IMR-90 (cell line): Measurements from ENCODE around the gene CNNM2. TPM values are rescaled to one million over a fixed set of nuclear protein-coding genes. Genes with fewer than 3 reads are reported as not detected.

Source experiments
- ATAC-seq: fragments of 200-7000 bp; cut with Tn5 transposase; 2 replicates; pipeline ENCODE4 v1.9.1; 2020; ENCODE audit warnings: low read depth, mild to moderate bottlenecking, moderate library complexity
- BruUV-seq: library from RNA; stranded (reverse); fragments of 400-500 nt; replicated peaks from 2 replicates; lab custom pipeline; 2021; lab: Mats Ljungman, UMichigan
- CTCF ChIA-PET: fragments of 300-600 bp; formaldehyde crosslinking; extraction: SDS; loops from one replicate; lab custom pipeline; 2021; ENCODE audit warnings: antibody characterized with exemption; lab: Yijun Ruan, JAX
- POLR2A ChIA-PET: fragments of 300-600 bp; sonication (Branson Sonifier 250); formaldehyde crosslinking; loops from one replicate; lab custom pipeline; 2022; ENCODE audit warnings: antibody characterized with exemption; ENCODE audit not compliant: unreplicated experiment; lab: Charles Lee
- DNase-seq: peaks from one replicate; pipeline ENCODE4 v3.0.0; 2013
- H2AFZ ChIP-seq: replicated peaks from 2 replicates; pipeline ENCODE3; 2013; ENCODE audit warnings: low read length, mild to moderate bottlenecking; ENCODE audit not compliant: poor library complexity
- H2AK5ac ChIP-seq: 2 replicates; pipeline ENCODE4 v1.6.1; 2013; ENCODE audit warnings: low read depth, low read length, inconsistent platforms
- H2AK9ac ChIP-seq: replicated peaks from 2 replicates; pipeline ENCODE3; 2013; ENCODE audit warnings: mild to moderate bottlenecking, low read depth, low read length, moderate library complexity; ENCODE audit not compliant: poor library complexity
- H2BK120ac ChIP-seq: 2 replicates; pipeline ENCODE4 v1.6.1; 2013; ENCODE audit warnings: low read depth, low read length, inconsistent platforms
- H2BK15ac ChIP-seq: 3 replicates; pipeline ENCODE4 v1.6.1; 2013; ENCODE audit warnings: low read depth, low read length, inconsistent platforms
- H2BK20ac ChIP-seq: 2 replicates; pipeline ENCODE4 v1.6.1; 2013; ENCODE audit warnings: low read depth, mild to moderate bottlenecking, inconsistent platforms, low read length, moderate library complexity
- H2BK5ac ChIP-seq: 2 replicates; pipeline ENCODE4 v1.6.1; 2013; ENCODE audit warnings: mild to moderate bottlenecking, low read depth, low read length, inconsistent platforms; ENCODE audit not compliant: poor library complexity, severe bottlenecking
- H3K14ac ChIP-seq: replicated peaks from 2 replicates; pipeline ENCODE4 v1.6.1; 2013; ENCODE audit warnings: low read depth, low read length, inconsistent platforms
- H3K18ac ChIP-seq: 2 replicates; pipeline ENCODE4 v1.6.1; 2013; ENCODE audit warnings: low read depth, low read length, control low read depth
- H3K23ac ChIP-seq: 2 replicates; pipeline ENCODE4 v1.6.1; 2013; ENCODE audit warnings: low read depth, low read length, inconsistent platforms
- H3K27ac ChIP-seq: 2 replicates; pipeline ENCODE4 v1.5.1; 2013; ENCODE audit warnings: mild to moderate bottlenecking, control low read depth, low read length; ENCODE audit not compliant: insufficient read depth
- H3K27me3 ChIP-seq: 2 replicates; pipeline ENCODE4 v1.6.1; 2013; ENCODE audit warnings: low read length; ENCODE audit not compliant: control insufficient read depth, insufficient read depth
- H3K36me3 ChIP-seq: 2 replicates; pipeline ENCODE4 v1.6.1; 2013; ENCODE audit warnings: low read length, mixed read lengths; ENCODE audit not compliant: control insufficient read depth, insufficient read depth
- H3K4ac ChIP-seq: 2 replicates; pipeline ENCODE4 v1.6.1; 2013; ENCODE audit warnings: low read depth, low read length, inconsistent platforms
- H3K4me1 ChIP-seq: 2 replicates; pipeline ENCODE4 v1.6.1; 2013; ENCODE audit warnings: low read length, mixed read lengths; ENCODE audit not compliant: control insufficient read depth, insufficient read depth
- H3K4me2 ChIP-seq: 2 replicates; pipeline ENCODE4 v1.6.1; 2013; ENCODE audit warnings: low read depth, mild to moderate bottlenecking, control low read depth, low read length, moderate library complexity
- H3K4me3 ChIP-seq: 2 replicates; pipeline ENCODE4 v1.5.1; 2013; ENCODE audit warnings: low read depth, mild to moderate bottlenecking, control low read depth, low read length, moderate library complexity; ENCODE audit not compliant: insufficient read depth
- H3K56ac ChIP-seq: 2 replicates; pipeline ENCODE4 v1.6.1; 2013; ENCODE audit warnings: low read length, inconsistent platforms; ENCODE audit not compliant: insufficient read depth; ENCODE audit errors: extremely low read depth
- H3K79me1 ChIP-seq, 2 experiments: 2 replicates each; pipeline ENCODE4 v1.6.1; 2013; ENCODE audit warnings: low read length in 2 of 2, inconsistent platforms in 1 of 2, low read depth in 1 of 2
- H3K9ac ChIP-seq: 2 replicates; pipeline ENCODE4 v1.6.1; 2013; ENCODE audit warnings: low read depth, low read length, control low read depth
- H3K9me1 ChIP-seq: 2 replicates; pipeline ENCODE4 v1.6.1; 2013; ENCODE audit warnings: low read length, inconsistent platforms; ENCODE audit not compliant: insufficient read depth
- H3K9me3 ChIP-seq: 2 replicates; pipeline ENCODE4 v1.6.1; 2013; ENCODE audit warnings: low read length; ENCODE audit not compliant: control insufficient read depth, insufficient read depth
- H4K20me1 ChIP-seq: 2 replicates; pipeline ENCODE4 v1.6.1; 2013; ENCODE audit warnings: low read length, inconsistent platforms; ENCODE audit not compliant: insufficient read depth
- H4K5ac ChIP-seq: 2 replicates; pipeline ENCODE4 v1.6.1; 2013; ENCODE audit warnings: mild to moderate bottlenecking, low read depth, low read length, control low read depth
- H4K8ac ChIP-seq, 2 experiments: 2 replicates each; pipeline ENCODE4 v1.6.1; 2013; ENCODE audit warnings: low read depth in 2 of 2, low read length in 2 of 2, control low read depth in 1 of 2, inconsistent platforms in 1 of 2
- H4K91ac ChIP-seq: 2 replicates; pipeline ENCODE4 v1.6.1; 2013; ENCODE audit warnings: low read depth, low read length, inconsistent platforms; ENCODE audit not compliant: insufficient read depth
- BHLHE40 ChIP-seq: fragments of 150-350 bp; IDR thresholded peaks from 2 replicates; pipeline ENCODE4 v1.6.1; 2016; ENCODE audit warnings: mild to moderate bottlenecking, low read depth, low read length
- CEBPB ChIP-seq: IDR thresholded peaks from 2 replicates; pipeline ENCODE4 v1.6.1; 2012; ENCODE audit warnings: low read depth, low read length, improper control_type of control experiment
- CHD1 ChIP-seq: IDR thresholded peaks from 2 replicates; pipeline ENCODE4 v1.6.1; 2012; ENCODE audit warnings: low read depth, low read length, improper control_type of control experiment
- FOS ChIP-seq: fragments of 150-350 bp; IDR thresholded peaks from 2 replicates; pipeline ENCODE4 v1.6.1; 2016; ENCODE audit warnings: low read depth, low read length
- MAFK ChIP-seq: IDR thresholded peaks from 2 replicates; pipeline ENCODE4 v1.6.1; 2012; ENCODE audit warnings: low read depth, low read length, improper control_type of control experiment
- MAZ ChIP-seq: IDR thresholded peaks from 2 replicates; pipeline ENCODE4 v1.6.1; 2012; ENCODE audit warnings: low read depth, mild to moderate bottlenecking, low read length, improper control_type of control experiment, moderate library complexity, borderline replicate concordance
- MXI1 ChIP-seq: IDR thresholded peaks from 2 replicates; pipeline ENCODE4 v1.6.1; 2012; ENCODE audit warnings: low read depth, mild to moderate bottlenecking, low read length, moderate library complexity, borderline replicate concordance
- NFE2L2 ChIP-seq: fragments of 150-350 bp; IDR thresholded peaks from 2 replicates; pipeline ENCODE4 v1.6.1; 2016; ENCODE audit warnings: low read depth, mild to moderate bottlenecking, low read length
- POLR2A ChIP-seq: IDR thresholded peaks from 2 replicates; pipeline ENCODE4 v1.6.1; 2012; ENCODE audit warnings: mild to moderate bottlenecking, low read depth, low read length
- RAD21 ChIP-seq: IDR thresholded peaks from 2 replicates; pipeline ENCODE4 v1.6.1; 2012; ENCODE audit warnings: low read length, improper control_type of control experiment
- RCOR1 ChIP-seq: IDR thresholded peaks from 2 replicates; pipeline ENCODE4 v1.6.1; 2012; ENCODE audit warnings: mild to moderate bottlenecking, low read length, improper control_type of control experiment; ENCODE audit not compliant: insufficient replicate concordance
- RFX5 ChIP-seq: IDR thresholded peaks from 2 replicates; pipeline ENCODE4 v1.8.0; 2012; ENCODE audit warnings: low read depth, mild to moderate bottlenecking, low read length, moderate library complexity
- SMC3 ChIP-seq: fragments of 150-350 bp; IDR thresholded peaks from 2 replicates; pipeline ENCODE4 v1.6.1; 2016; ENCODE audit warnings: low read depth, mild to moderate bottlenecking, antibody characterized with exemption, low read length, moderate library complexity
- whole genome bisulfite sequencing, 2 experiments: methylation state at CpG; one replicate each; pipeline versions ENCODE4 v1.1.5 to v1.1.7; 2013; ENCODE audit warnings: missing lambda C conversion rate in 2 of 2; ENCODE audit not compliant: insufficient read length in 1 of 2; ENCODE audit errors: extremely low coverage in 2 of 2; 5-methylcytosine and 5-hydroxymethylcytosine counted together
- dilution Hi-C: fragments of 300-500 bp; cut with HindIII; formaldehyde crosslinking; loops from one replicate; pipeline ENCODE4 v1.14.3; 2018; ENCODE audit warnings: low sequenced_read_pairs; ENCODE audit not compliant: unreplicated experiment
- in situ Hi-C: fragments of 300-500 bp; cut with MboI; formaldehyde crosslinking; loops from 3 replicates; pipeline ENCODE4 v1.14.3; 2019; ENCODE audit warnings: low sequenced_read_pairs, inconsistent platforms, mixed read lengths
- intact Hi-C: fragments of 100-400 bp; cut with micrococcal nuclease; formaldehyde crosslinking; loops from 2 replicates; pipeline ENCODE4 v1.10.0; 2022
- polyA plus RNA-seq, 3 experiments: library from polyadenylated mRNA; depleted of rRNA; stranded (reverse); fragments of >200 nt; gene quantifications; 2 replicates each; pipeline ENCODE4 v1.2.3, GENCODE V29; 2012; ENCODE audit warnings: low replicate concordance in 1 of 3
- total RNA-seq: library from RNA; depleted of rRNA; stranded (reverse); fragments of >200 nt; gene quantifications from 2 replicates; pipeline ENCODE4 v1.2.3, GENCODE V29; 2012
- TF ChIP-seq, protein P1 (sequence below): conservative IDR thresholded peaks from 2 replicates; pipeline ENCODE4 v1.5.1; 2012; ENCODE audit warnings: mild to moderate bottlenecking, low read depth, low read length, improper control_type of control experiment
- TF ChIP-seq, protein P2 (sequence below): fragments of 150-350 bp; IDR thresholded peaks from 2 replicates; pipeline ENCODE4 v1.6.1; 2017; ENCODE audit warnings: mild to moderate bottlenecking, antibody characterized with exemption, low read length, low read depth
- TF ChIP-seq, protein P3 (sequence below): fragments of 150-350 bp; IDR thresholded peaks from 2 replicates; pipeline ENCODE4 v1.6.1; 2016; ENCODE audit warnings: low read depth, mild to moderate bottlenecking, low read length, moderate library complexity, borderline replicate concordance

Gene CNNM2
- total and polyA plus RNA-seq, 2 of the 4 experiments (the other 2 are of a cell fraction), result 4.7 to 5.6 TPM

GRCh38 chr10:102930720-102931119 lies 12.6 kb downstream of the CNNM2 start:
- no peak overlapping the region for H3K56ac ChIP-seq
- no peaks in the 10 kb centered on the region for H3K27me3 ChIP-seq
- no CpG with 5 or more reads among the region's 2 CpGs for WGBS, 2 experiments
- H3K79me1 ChIP-seq, result peaks cover 15 to 64% of the 10 kb centered on the region in 2 experiments
- H3K18ac ChIP-seq, result no peak overlapping the region
- no peak for TF ChIP-seq BHLHE40
- no peak for TF ChIP-seq SMC3
- TF ChIP-seq RFX5, result no peak
- TF ChIP-seq MXI1, result no peak
- no peak for TF ChIP-seq CHD1
- no peak for TF ChIP-seq RAD21
- no peak for TF ChIP-seq FOS
- TF ChIP-seq, protein P1, sequence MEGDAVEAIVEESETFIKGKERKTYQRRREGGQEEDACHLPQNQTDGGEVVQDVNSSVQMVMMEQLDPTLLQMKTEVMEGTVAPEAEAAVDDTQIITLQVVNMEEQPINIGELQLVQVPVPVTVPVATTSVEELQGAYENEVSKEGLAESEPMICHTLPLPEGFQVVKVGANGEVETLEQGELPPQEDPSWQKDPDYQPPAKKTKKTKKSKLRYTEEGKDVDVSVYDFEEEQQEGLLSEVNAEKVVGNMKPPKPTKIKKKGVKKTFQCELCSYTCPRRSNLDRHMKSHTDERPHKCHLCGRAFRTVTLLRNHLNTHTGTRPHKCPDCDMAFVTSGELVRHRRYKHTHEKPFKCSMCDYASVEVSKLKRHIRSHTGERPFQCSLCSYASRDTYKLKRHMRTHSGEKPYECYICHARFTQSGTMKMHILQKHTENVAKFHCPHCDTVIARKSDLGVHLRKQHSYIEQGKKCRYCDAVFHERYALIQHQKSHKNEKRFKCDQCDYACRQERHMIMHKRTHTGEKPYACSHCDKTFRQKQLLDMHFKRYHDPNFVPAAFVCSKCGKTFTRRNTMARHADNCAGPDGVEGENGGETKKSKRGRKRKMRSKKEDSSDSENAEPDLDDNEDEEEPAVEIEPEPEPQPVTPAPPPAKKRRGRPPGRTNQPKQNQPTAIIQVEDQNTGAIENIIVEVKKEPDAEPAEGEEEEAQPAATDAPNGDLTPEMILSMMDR, result no peak
- TF ChIP-seq, protein P2, sequence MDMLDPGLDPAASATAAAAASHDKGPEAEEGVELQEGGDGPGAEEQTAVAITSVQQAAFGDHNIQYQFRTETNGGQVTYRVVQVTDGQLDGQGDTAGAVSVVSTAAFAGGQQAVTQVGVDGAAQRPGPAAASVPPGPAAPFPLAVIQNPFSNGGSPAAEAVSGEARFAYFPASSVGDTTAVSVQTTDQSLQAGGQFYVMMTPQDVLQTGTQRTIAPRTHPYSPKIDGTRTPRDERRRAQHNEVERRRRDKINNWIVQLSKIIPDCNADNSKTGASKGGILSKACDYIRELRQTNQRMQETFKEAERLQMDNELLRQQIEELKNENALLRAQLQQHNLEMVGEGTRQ, result no peak
- TF ChIP-seq, protein P3, sequence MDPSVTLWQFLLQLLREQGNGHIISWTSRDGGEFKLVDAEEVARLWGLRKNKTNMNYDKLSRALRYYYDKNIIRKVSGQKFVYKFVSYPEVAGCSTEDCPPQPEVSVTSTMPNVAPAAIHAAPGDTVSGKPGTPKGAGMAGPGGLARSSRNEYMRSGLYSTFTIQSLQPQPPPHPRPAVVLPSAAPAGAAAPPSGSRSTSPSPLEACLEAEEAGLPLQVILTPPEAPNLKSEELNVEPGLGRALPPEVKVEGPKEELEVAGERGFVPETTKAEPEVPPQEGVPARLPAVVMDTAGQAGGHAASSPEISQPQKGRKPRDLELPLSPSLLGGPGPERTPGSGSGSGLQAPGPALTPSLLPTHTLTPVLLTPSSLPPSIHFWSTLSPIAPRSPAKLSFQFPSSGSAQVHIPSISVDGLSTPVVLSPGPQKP, result no peak
- no peak for TF ChIP-seq MAZ
- TF ChIP-seq MAFK, result no peak
- TF ChIP-seq NFE2L2, result no peak
- TF ChIP-seq RCOR1, result no peak
- TF ChIP-seq POLR2A, result no peak
- no peak for TF ChIP-seq CEBPB
- no peak overlapping the region for H2AK9ac ChIP-seq
- H4K5ac ChIP-seq, result no peak overlapping the region
- no peak overlapping the region for H4K91ac ChIP-seq
- H3K4me2 ChIP-seq, result no peak overlapping the region
- no peak overlapping the region for H2BK15ac ChIP-seq
- CTCF ChIA-PET, result no interaction called here
- BruUV-seq, result no TSS peak
- POLR2A ChIA-PET, result no interaction called here
- H3K9ac ChIP-seq, result no peak overlapping the region
- H3K9me3 ChIP-seq, result peaks cover 3% of the 10 kb centered on the region
- H2AK5ac ChIP-seq, result no peak overlapping the region
- no peak overlapping the region for H3K4me3 ChIP-seq
- no peak overlapping the region for H3K23ac ChIP-seq
- H3K4me1 ChIP-seq, result peaks cover 2% of the 10 kb centered on the region; the same call in 1 of the 2 replicates
- DNase-seq, result no peak
- no peak overlapping the region for H2BK20ac ChIP-seq
- no peak overlapping the region for H2AFZ ChIP-seq
- ATAC-seq, result no peak
- intact Hi-C loops, result no loop called here
- H3K27ac ChIP-seq, result no peak overlapping the region
- dilution Hi-C loops, result no loop called here
- H4K20me1 ChIP-seq, result peaks cover 7% of the 10 kb centered on the region; the same call in 1 of the 2 replicates
- H3K9me1 ChIP-seq, result peaks cover 3% of the 10 kb centered on the region
- H3K36me3 ChIP-seq, result peaks cover 8% of the 10 kb centered on the region
- H3K14ac ChIP-seq, result no peak overlapping the region
- H2BK5ac ChIP-seq, result no peak overlapping the region
- no peak overlapping the region for H2BK120ac ChIP-seq
- no peak overlapping the region for H3K4ac ChIP-seq
- H4K8ac ChIP-seq, result no peak overlapping the region
- in situ Hi-C loops, result no loop called here
